H9 (cell line): ENCODE data around the gene FOLR3. TPM values are rescaled to one million over a fixed set of nuclear protein-coding genes. Genes with fewer than 3 reads are reported as not detected.

Experiments used
- DNase-seq: peaks from one replicate; pipeline ENCODE4 v3.0.0-alpha.2; 2017
- H2AFZ ChIP-seq: one replicate; pipeline ENCODE4 v1.6.1; 2013; ENCODE audit warnings: mild to moderate bottlenecking, low read length, control low read depth, moderate library complexity
- H2AK5ac ChIP-seq: 2 replicates; pipeline ENCODE4 v1.6.1; 2013; ENCODE audit warnings: low read length, control low read depth, mixed read lengths; ENCODE audit not compliant: insufficient read length
- H2BK120ac ChIP-seq: one replicate; pipeline ENCODE4 v1.6.1; 2013; ENCODE audit warnings: low read depth, mild to moderate bottlenecking, low read length, control low read depth, inconsistent platforms; ENCODE audit not compliant: poor library complexity, severe bottlenecking
- H2BK12ac ChIP-seq: 2 replicates; pipeline ENCODE4 v1.6.1; 2013; ENCODE audit warnings: low read length, control low read depth, mixed read lengths, low read depth; ENCODE audit not compliant: insufficient read length
- H2BK15ac ChIP-seq: 2 replicates; pipeline ENCODE4 v1.6.1; 2013; ENCODE audit warnings: low read depth, low read length, control low read depth
- H2BK20ac ChIP-seq: one replicate; pipeline ENCODE4 v1.6.1; 2013; ENCODE audit warnings: low read depth, mild to moderate bottlenecking, low read length, control low read depth, inconsistent platforms; ENCODE audit not compliant: poor library complexity, severe bottlenecking
- H2BK5ac ChIP-seq: 2 replicates; pipeline ENCODE4 v1.6.1; 2013; ENCODE audit warnings: low read length, control low read depth, mixed read lengths; ENCODE audit not compliant: insufficient read length
- H3K14ac ChIP-seq: 2 replicates; pipeline ENCODE4 v1.6.1; 2013; ENCODE audit warnings: low read length, control low read depth; ENCODE audit not compliant: insufficient read depth
- H3K18ac ChIP-seq: 2 replicates; pipeline ENCODE4 v1.6.1; 2013; ENCODE audit warnings: low read depth, mild to moderate bottlenecking, mixed read lengths, low read length, control low read depth; ENCODE audit not compliant: insufficient read length
- H3K23ac ChIP-seq: 2 replicates; pipeline ENCODE4 v1.6.1; 2013; ENCODE audit warnings: low read length, control low read depth, mixed read lengths, low read depth; ENCODE audit not compliant: insufficient read length
- H3K23me2 ChIP-seq: 2 replicates; pipeline ENCODE4 v1.6.1; 2013; ENCODE audit warnings: low read depth, mild to moderate bottlenecking, mixed read lengths, low read length, control low read depth; ENCODE audit not compliant: insufficient read length, poor library complexity, severe bottlenecking
- H3K27ac ChIP-seq: 2 replicates; pipeline ENCODE4 v1.5.1; 2013; ENCODE audit warnings: low read length, control low read depth, mixed read lengths, low read depth; ENCODE audit not compliant: insufficient read length
- H3K27me3 ChIP-seq: 2 replicates; pipeline ENCODE4 v1.6.1; 2013; ENCODE audit warnings: low read length, control low read depth, inconsistent platforms; ENCODE audit not compliant: insufficient read depth
- H3K4ac ChIP-seq: 2 replicates; pipeline ENCODE4 v1.6.1; 2013; ENCODE audit warnings: low read depth, mild to moderate bottlenecking, control low read depth, inconsistent platforms, low read length, moderate library complexity
- H3K4me1 ChIP-seq: 2 replicates; pipeline ENCODE4 v1.6.1; 2013; ENCODE audit warnings: low read length, control low read depth, inconsistent platforms; ENCODE audit not compliant: insufficient read depth
- H3K4me2 ChIP-seq: 2 replicates; pipeline ENCODE4 v1.6.1; 2013; ENCODE audit warnings: low read length, control low read depth, mixed read lengths; ENCODE audit not compliant: insufficient read length, insufficient read depth
- H3K56ac ChIP-seq: 2 replicates; pipeline ENCODE4 v1.6.1; 2013; ENCODE audit warnings: low read depth, mild to moderate bottlenecking, mixed read lengths, low read length, control low read depth; ENCODE audit not compliant: insufficient read length
- H3K79me1 ChIP-seq: 2 replicates; pipeline ENCODE4 v1.6.1; 2013; ENCODE audit warnings: low read depth, mild to moderate bottlenecking, moderate library complexity, low read length, control low read depth, inconsistent platforms; ENCODE audit not compliant: insufficient read depth, poor library complexity, severe bottlenecking
- H3K79me2 ChIP-seq: 2 replicates; pipeline ENCODE4 v1.6.1; 2013; ENCODE audit warnings: low read length, control low read depth, inconsistent platforms; ENCODE audit not compliant: insufficient read depth
- H3K9ac ChIP-seq: 2 replicates; pipeline ENCODE4 v1.6.1; 2013; ENCODE audit warnings: low read length, control low read depth, mixed read lengths; ENCODE audit not compliant: insufficient read length; ENCODE audit errors: extremely low read depth
- H3K9me3 ChIP-seq: one replicate; pipeline ENCODE4 v1.6.1; 2013; ENCODE audit warnings: low read depth, low read length, inconsistent platforms; ENCODE audit not compliant: control insufficient read depth
- H3T11ph ChIP-seq: one replicate; pipeline ENCODE4 v1.6.1; 2013; ENCODE audit warnings: mild to moderate bottlenecking, low read length, control low read depth, inconsistent platforms
- H4K20me1 ChIP-seq: one replicate; pipeline ENCODE4 v1.6.1; 2013; ENCODE audit not compliant: control insufficient read depth, insufficient read length, insufficient read depth
- H4K5ac ChIP-seq: 2 replicates; pipeline ENCODE4 v1.6.1; 2013; ENCODE audit warnings: low read depth, mild to moderate bottlenecking, mixed read lengths, low read length, control low read depth; ENCODE audit not compliant: insufficient read length
- H4K8ac ChIP-seq: replicated peaks from 2 replicates; pipeline ENCODE4 v1.6.1; 2013; ENCODE audit warnings: low read length, control low read depth, mixed read lengths, low read depth; ENCODE audit not compliant: insufficient read length
- H4K91ac ChIP-seq: 2 replicates; pipeline ENCODE4 v1.6.1; 2013; ENCODE audit warnings: low read depth, mild to moderate bottlenecking, moderate library complexity, mixed read lengths, low read length, control low read depth; ENCODE audit not compliant: insufficient read length
- H3K27ac Mint-ChIP-seq, 3 experiments: 2 replicates in 2 of 3; 3 replicates in 1 of 3; pipeline ENCODE4 v1.8.0; 2020 to 2021; ENCODE audit warnings: mixed read lengths in 3 of 3, mild to moderate bottlenecking in 1 of 3, moderate library complexity in 1 of 3
- H3K27me3 Mint-ChIP-seq: 2 replicates; pipeline ENCODE4 v1.8.0; 2021; ENCODE audit warnings: low read depth, mild to moderate bottlenecking, moderate library complexity, mixed read lengths
- H3K36me3 Mint-ChIP-seq, 3 experiments: 2 replicates in 2 of 3; 3 replicates in 1 of 3; pipeline ENCODE4 v1.8.0; 2020 to 2021; ENCODE audit warnings: low read depth in 3 of 3, mixed read lengths in 3 of 3; ENCODE audit not compliant: insufficient read depth in 1 of 3
- H3K4me1 Mint-ChIP-seq, 2 experiments: 2 replicates each; pipeline ENCODE4 v1.8.0; 2020; ENCODE audit warnings: mixed read lengths in 2 of 2
- H3K4me3 Mint-ChIP-seq, 2 experiments: 2 replicates in 1 of 2; 3 replicates in 1 of 2; pipeline ENCODE4 v1.8.0; 2020 to 2021; ENCODE audit warnings: mild to moderate bottlenecking in 2 of 2, mixed read lengths in 2 of 2, moderate library complexity in 1 of 2
- H3K9me3 Mint-ChIP-seq, 2 experiments: 2 replicates in 1 of 2; 3 replicates in 1 of 2; pipeline ENCODE4 v1.8.0; 2020; ENCODE audit warnings: mild to moderate bottlenecking in 2 of 2, mixed read lengths in 2 of 2, moderate library complexity in 1 of 2
- WGBS: extraction: QIAGEN DNeasy Blood & Tissue Kit; methylation state at CpG from one replicate; pipeline ENCODE4 v1.1.7; 2013; ENCODE audit warnings: missing lambda C conversion rate, low lambda C conversion rate, mixed read lengths; ENCODE audit not compliant: insufficient read length; ENCODE audit errors: extremely low coverage; 5-methylcytosine and 5-hydroxymethylcytosine counted together
- total RNA-seq: library from RNA; stranded (reverse); gene quantifications from 2 replicates; pipeline ENCODE4 v1.2.1, GENCODE V29; 2021
- TF ChIP-seq, protein P1 (sequence below): fragments of 200-600 bp; sonication (generic); conservative IDR thresholded peaks from 3 replicates; pipeline ENCODE4 v1.8.0; 2021; ENCODE audit warnings: antibody characterized with exemption, mild to moderate bottlenecking

The FOLR3 gene
- total RNA-seq, 1 experiment from 2014 or later, result not detected

DNA sequence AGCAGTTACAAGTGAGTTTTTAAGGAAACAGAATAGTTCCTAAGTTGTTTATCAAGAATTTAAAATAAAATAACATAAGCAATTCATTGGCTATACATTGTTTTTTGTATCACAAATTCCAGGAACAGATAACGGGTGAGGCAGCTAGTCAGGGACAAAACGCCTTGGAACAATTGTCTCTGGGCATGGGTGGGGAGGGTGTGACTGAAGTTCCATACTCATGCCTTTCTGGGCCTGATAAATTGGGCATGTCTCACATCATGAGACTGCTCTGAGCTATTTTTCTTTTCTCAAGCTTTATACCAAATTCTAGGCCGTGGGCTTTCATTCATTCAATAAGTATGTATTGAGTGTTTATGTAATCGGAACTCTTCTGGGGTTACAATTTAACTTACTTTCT, 21.6 kb downstream of the FOLR3 start:
- Histone ChIP-seq H2BK12ac (no peak overlapping the region), H2BK120ac (no peak overlapping the region), H4K91ac (no peak overlapping the region), H3K4ac (no peak overlapping the region), H3K18ac (no peak overlapping the region), H3K4me2 (no peak overlapping the region), H3K23me2 (no peaks in the 10 kb centered on the region), H3K56ac (no peak overlapping the region), H2BK15ac (no peak overlapping the region), H3K79me2 (no peaks in the 10 kb centered on the region), H4K5ac (no peak overlapping the region), H3K79me1 (no peaks in the 10 kb centered on the region), H3K27ac (no peak overlapping the region), H4K8ac (no peak overlapping the region), H2AFZ (no peak overlapping the region), H3K14ac (no peak overlapping the region), H2BK5ac (no peak overlapping the region), H3K9ac (no peak overlapping the region), H3K27me3 (no peaks in the 10 kb centered on the region), H3K4me1 (no peaks in the 10 kb centered on the region), H2BK20ac (no peak overlapping the region), H3K9me3 (no peaks in the 10 kb centered on the region), H3T11ph (no peak overlapping the region), H2AK5ac (no peak overlapping the region), H3K23ac (no peak overlapping the region), H4K20me1 (no peaks in the 10 kb centered on the region)
- DNase-seq, result no peak
- Mint-ChIP-seq H3K4me3 (no peak overlapping the region), H3K9me3 (peaks cover 2% of the 10 kb centered on the region in 2 experiments; a peak in 2 of 5 replicates), H3K4me1 (no peaks in the 10 kb centered on the region), H3K36me3 (no peaks in the 10 kb centered on the region; a peak in 1 of 7 replicates), H3K27me3 (peaks cover 15% of the 10 kb centered on the region), H3K27ac (no peak overlapping the region)
- TF ChIP-seq, protein P1, sequence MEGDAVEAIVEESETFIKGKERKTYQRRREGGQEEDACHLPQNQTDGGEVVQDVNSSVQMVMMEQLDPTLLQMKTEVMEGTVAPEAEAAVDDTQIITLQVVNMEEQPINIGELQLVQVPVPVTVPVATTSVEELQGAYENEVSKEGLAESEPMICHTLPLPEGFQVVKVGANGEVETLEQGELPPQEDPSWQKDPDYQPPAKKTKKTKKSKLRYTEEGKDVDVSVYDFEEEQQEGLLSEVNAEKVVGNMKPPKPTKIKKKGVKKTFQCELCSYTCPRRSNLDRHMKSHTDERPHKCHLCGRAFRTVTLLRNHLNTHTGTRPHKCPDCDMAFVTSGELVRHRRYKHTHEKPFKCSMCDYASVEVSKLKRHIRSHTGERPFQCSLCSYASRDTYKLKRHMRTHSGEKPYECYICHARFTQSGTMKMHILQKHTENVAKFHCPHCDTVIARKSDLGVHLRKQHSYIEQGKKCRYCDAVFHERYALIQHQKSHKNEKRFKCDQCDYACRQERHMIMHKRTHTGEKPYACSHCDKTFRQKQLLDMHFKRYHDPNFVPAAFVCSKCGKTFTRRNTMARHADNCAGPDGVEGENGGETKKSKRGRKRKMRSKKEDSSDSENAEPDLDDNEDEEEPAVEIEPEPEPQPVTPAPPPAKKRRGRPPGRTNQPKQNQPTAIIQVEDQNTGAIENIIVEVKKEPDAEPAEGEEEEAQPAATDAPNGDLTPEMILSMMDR, result no peak
- no CpG with 5 or more reads among the region's 4 CpGs for WGBS
